Endothelial cell of umbilical vein (primary cell): ENCODE results near the gene FRY. TPM values are rescaled to one million over a fixed set of nuclear protein-coding genes. Genes with fewer than 3 reads are reported as not detected.

Experiments used
- BruUV-seq: library from RNA; stranded (reverse); fragments of 400-500 nt; replicated peaks from 2 replicates; lab custom pipeline; 2021; lab: Mats Ljungman, UMichigan
- CTCF ChIA-PET: fragments of 300-600, 350-600 bp; sonication (Branson Sonifier 250); formaldehyde crosslinking; loops from one replicate; lab custom pipeline; 2021; ENCODE audit warnings: antibody characterized with exemption, inconsistent platforms; lab: Charles Lee
- POLR2A ChIA-PET: fragments of 300-600, 350-600 bp; sonication (Branson Sonifier 250); formaldehyde crosslinking; loops from one replicate; lab custom pipeline; 2021; ENCODE audit warnings: antibody characterized with exemption, inconsistent platforms; lab: Charles Lee
- DNase-seq: peaks from one replicate; pipeline ENCODE4 v3.0.0-alpha.2; 2011; ENCODE audit warnings: low read depth, low spot score
- FAIRE-seq: peaks from 2 replicates; lab custom pipeline; 2011; peaks lifted over from hg19 to GRCh38; lab: Jason Lieb, UNC
- H2AFZ ChIP-seq: 2 replicates; pipeline ENCODE4 v1.6.0; 2012; ENCODE audit warnings: low read depth, low read length, control low read depth, inconsistent platforms
- H3K27ac ChIP-seq: 2 replicates; pipeline ENCODE4 v1.5.1; 2011; ENCODE audit warnings: low read depth, mild to moderate bottlenecking, control low read depth, low read length, moderate library complexity; ENCODE audit not compliant: insufficient read depth
- H3K27me3 ChIP-seq, 2 experiments: 2 replicates each; pipeline versions ENCODE4 v1.6.0 to v1.6.1; 2011; ENCODE audit warnings: low read length in 2 of 2, mixed read lengths in 1 of 2; ENCODE audit not compliant: control insufficient read depth in 2 of 2, insufficient read depth in 2 of 2
- H3K36me3 ChIP-seq, 2 experiments: 2 replicates in 1 of 2; 3 replicates in 1 of 2; pipeline ENCODE4 v1.5.1; 2011; ENCODE audit warnings: low read length in 2 of 2, mild to moderate bottlenecking in 1 of 2, moderate library complexity in 1 of 2; ENCODE audit not compliant: control insufficient read depth in 2 of 2, insufficient read depth in 2 of 2; ENCODE audit errors: extremely low read depth in 1 of 2
- H3K4me1 ChIP-seq: 3 replicates; pipeline ENCODE4 v1.5.1; 2011; ENCODE audit warnings: mild to moderate bottlenecking, low read length; ENCODE audit not compliant: control insufficient read depth, insufficient read depth; ENCODE audit errors: extremely low read depth
- H3K4me2 ChIP-seq: 2 replicates; pipeline ENCODE4 v1.6.1; 2011; ENCODE audit warnings: low read length, control low read depth, mixed read lengths; ENCODE audit not compliant: insufficient read depth
- H3K4me3 ChIP-seq, 3 experiments: fragments of 200-600 bp in 1 of 3; sonication (generic), shearing (Covaris generic) in 1 of 3; replicated peaks in 1 of 3; 2 replicates each; pipeline ENCODE4 v1.5.1; 2011 to 2016; ENCODE audit warnings: control low read depth in 3 of 3, low read length in 3 of 3, mild to moderate bottlenecking in 2 of 3, inconsistent platforms in 1 of 3, low read depth in 1 of 3, moderate library complexity in 1 of 3; ENCODE audit not compliant: insufficient read depth in 1 of 3
- H3K79me2 ChIP-seq: 2 replicates; pipeline ENCODE4 v1.6.0; 2012; ENCODE audit warnings: low read length, inconsistent platforms; ENCODE audit not compliant: control insufficient read depth, insufficient read depth
- H3K9ac ChIP-seq: replicated peaks from 2 replicates; pipeline ENCODE3; 2011; ENCODE audit warnings: low read length, control low read depth; ENCODE audit not compliant: insufficient read depth; ENCODE audit errors: extremely low read depth
- H3K9me1 ChIP-seq: replicated peaks from 3 replicates; pipeline ENCODE4 v1.6.0; 2011; ENCODE audit warnings: mild to moderate bottlenecking, low read length; ENCODE audit not compliant: control insufficient read depth, insufficient read depth; ENCODE audit errors: extremely low read depth
- H3K9me3 ChIP-seq: replicated peaks from 2 replicates; pipeline ENCODE4 v1.5.1; 2012; ENCODE audit warnings: low read length, inconsistent platforms; ENCODE audit not compliant: control insufficient read depth, insufficient read depth
- H4K20me1 ChIP-seq: replicated peaks from 2 replicates; pipeline ENCODE3; 2011; ENCODE audit warnings: mild to moderate bottlenecking, low read length; ENCODE audit not compliant: control insufficient read depth, insufficient read depth; ENCODE audit errors: extremely low read depth
- CTCF ChIP-seq, 2 donors: IDR thresholded peaks; 1 replicate in 1 of 2; 2 replicates in 1 of 2; pipeline ENCODE4 v1.5.1; 2011; ENCODE audit warnings: low read length in 2 of 2, mild to moderate bottlenecking in 2 of 2, moderate library complexity in 2 of 2, control low read depth in 1 of 2, inconsistent platforms in 1 of 2, low read depth in 1 of 2; ENCODE audit not compliant: insufficient read depth in 1 of 2; ENCODE audit errors: extremely low read depth in 1 of 2
- EZH2 ChIP-seq: IDR thresholded peaks from 2 replicates; pipeline ENCODE4 v1.6.1; 2012; ENCODE audit warnings: borderline replicate concordance, low read depth, mild to moderate bottlenecking, moderate library complexity, low read length, inconsistent platforms; ENCODE audit not compliant: severe bottlenecking
- FOS ChIP-seq: IDR thresholded peaks from 2 replicates; pipeline ENCODE4 v1.6.1; 2011; ENCODE audit warnings: mild to moderate bottlenecking, low read length, moderate library complexity, borderline replicate concordance; ENCODE audit not compliant: insufficient read depth
- GATA2 ChIP-seq: IDR thresholded peaks from 2 replicates; pipeline ENCODE4 v1.7.0; 2011; ENCODE audit warnings: low read depth, mild to moderate bottlenecking, moderate library complexity, mixed read lengths, low read length; ENCODE audit not compliant: insufficient read length, insufficient read depth
- JUN ChIP-seq: IDR thresholded peaks from 2 replicates; pipeline ENCODE4 v1.6.1; 2011; ENCODE audit warnings: borderline replicate concordance, low read depth; ENCODE audit not compliant: insufficient read length, insufficient read depth
- MAX ChIP-seq: IDR thresholded peaks from 2 replicates; pipeline ENCODE4 v1.6.1; 2011; ENCODE audit not compliant: insufficient read depth, insufficient read length
- MYC ChIP-seq: IDR thresholded peaks from one replicate; pipeline ENCODE4 v1.6.1; 2011; ENCODE audit warnings: mild to moderate bottlenecking, low read depth, low read length
- POLR2A ChIP-seq: IDR thresholded peaks from 2 replicates; pipeline ENCODE4 v1.6.1; 2012; ENCODE audit warnings: low read depth, mild to moderate bottlenecking, control low read depth, low read length
- POLR2AphosphoS5 ChIP-seq: IDR thresholded peaks from 2 replicates; pipeline ENCODE4 v1.6.1; 2012; ENCODE audit warnings: low read depth, mild to moderate bottlenecking, control low read depth, low read length, moderate library complexity; ENCODE audit not compliant: insufficient read depth
- dilution Hi-C: fragments of 300-500 bp; cut with MboI; formaldehyde crosslinking; loops from one replicate; pipeline ENCODE4 v1.15.0; 2019; ENCODE audit warnings: low sequenced_read_pairs; ENCODE audit not compliant: extremely low pct_ligation_motif_present
- intact Hi-C: fragments of 100-400 bp; cut with micrococcal nuclease; formaldehyde crosslinking; loops from one replicate; pipeline ENCODE4 v1.10.0; 2022
- polyA plus RNA-seq, 4 experiments: library from polyadenylated mRNA; depleted of rRNA in 3 of 4; stranded (reverse) in 3 of 4; unstranded in 1 of 4; fragments of >200 nt; gene quantifications; 2 replicates each; pipeline versions ENCODE4 v1.2.1 to v1.2.3, GENCODE V29; 2011 to 2012; ENCODE audit warnings: missing spikeins in 1 of 4
- total RNA-seq: library from RNA; stranded (reverse); gene quantifications from 2 replicates; pipeline ENCODE4 v1.2.3, GENCODE V29; 2021

The FRY gene
- total and polyA plus RNA-seq, 2 donors (not counting 3 experiments of a cell fraction or from before 2014, with no cell fraction given), result 57.3 to 75.8 TPM

- no peak for TF ChIP-seq MAX
- TF ChIP-seq POLR2A, result no peak
- no peak for TF ChIP-seq MYC
- Histone ChIP-seq H3K36me3 (no peaks in the 10 kb centered on the region), H2AFZ (no peak overlapping the region), H4K20me1 (no peaks in the 10 kb centered on the region), H3K27ac (no peak overlapping the region), H3K9me3 (no peaks in the 10 kb centered on the region), H3K4me2 (no peak overlapping the region), H3K4me1 (no peaks in the 10 kb centered on the region), H3K27me3 (no peaks in the 10 kb centered on the region), H3K9ac (no peak overlapping the region), H3K9me1 (no peaks in the 10 kb centered on the region), H3K4me3 (no peak overlapping the region), H3K79me2 (no peaks in the 10 kb centered on the region)
- CTCF ChIA-PET, result interaction anchor here (1.8 kb wide), 1 partner anchor 9 kb away, joined by 6 read pairs; no protein-coding TSS in a partner anchor
- POLR2A ChIA-PET, result no interaction called here
- no TSS peak for BruUV-seq
- no peak for FAIRE-seq
- dilution Hi-C loops (no loop called here), intact Hi-C loops (no loop called here)
- no peak for DNase-seq
Observed at GRCh38 chr13:32042551-32042950, 11.0 kb downstream of the FRY start.

- POLR2A ChIA-PET, result no interaction called here
- dilution Hi-C loops, result no loop called here
- no TSS peak for BruUV-seq
Observed at GRCh38 chr13:32044446-32044845, 12.9 kb downstream of the FRY start.

More at GRCh38 chr13:32044446-32044845, 12.9 kb downstream of the FRY start:
- Histone ChIP-seq H2AFZ (no peak overlapping the region), H3K9me3 (no peaks in the 10 kb centered on the region), H3K27ac (no peak overlapping the region), H3K36me3 (no peaks in the 10 kb centered on the region), H3K4me2 (no peak overlapping the region), H3K9me1 (no peaks in the 10 kb centered on the region), H3K4me3 (no peak overlapping the region), H3K27me3 (no peaks in the 10 kb centered on the region), H3K9ac (no peak overlapping the region), H4K20me1 (no peaks in the 10 kb centered on the region), H3K79me2 (no peaks in the 10 kb centered on the region), H3K4me1 (peaks cover 4% of the 10 kb centered on the region)
- intact Hi-C loops, result no loop called here
- DNase-seq (no peak), FAIRE-seq (no peak)
- TF ChIP-seq JUN, result no peak
- TF ChIP-seq GATA2, result no peak
- no peak for TF ChIP-seq POLR2AphosphoS5
- no peak for TF ChIP-seq MAX
- no peak for TF ChIP-seq FOS
- no peak for TF ChIP-seq EZH2
- TF ChIP-seq POLR2A, result no peak
- no peak for TF ChIP-seq CTCF (IDR thresholded peaks at IDR 0.05; ENCODE audit: extremely low read depth in 1 of 2, insufficient read depth in 1 of 2, low read depth in 1 of 2, low read length in 2 of 2)
- TF ChIP-seq MYC, result no peak
- CTCF ChIA-PET, result no interaction called here
